Breast epithelium (tissue), 3 donors: ENCODE measurements around the gene DDX46.

ENCODE experiments used
- CTCF ChIP-seq, 3 donors: fragments of 450-650 bp; IDR thresholded peaks; one replicate each; pipeline ENCODE4 v1.5.1; 2016 to 2017; ENCODE audit warnings: antibody characterized with exemption in 3 of 3, mild to moderate bottlenecking in 3 of 3, moderate library complexity in 3 of 3
- POLR2A ChIP-seq: fragments of 450-650 bp; IDR thresholded peaks from one replicate; pipeline ENCODE4 v1.6.1; 2016; ENCODE audit warnings: antibody characterized with exemption, mild to moderate bottlenecking, moderate library complexity
- POLR2AphosphoS5 ChIP-seq, 3 donors: sonication (generic); formaldehyde crosslinking; IDR thresholded peaks; one replicate each; pipeline ENCODE4 v1.6.1; 2017; ENCODE audit warnings: antibody characterized with exemption in 3 of 3

DNA sequence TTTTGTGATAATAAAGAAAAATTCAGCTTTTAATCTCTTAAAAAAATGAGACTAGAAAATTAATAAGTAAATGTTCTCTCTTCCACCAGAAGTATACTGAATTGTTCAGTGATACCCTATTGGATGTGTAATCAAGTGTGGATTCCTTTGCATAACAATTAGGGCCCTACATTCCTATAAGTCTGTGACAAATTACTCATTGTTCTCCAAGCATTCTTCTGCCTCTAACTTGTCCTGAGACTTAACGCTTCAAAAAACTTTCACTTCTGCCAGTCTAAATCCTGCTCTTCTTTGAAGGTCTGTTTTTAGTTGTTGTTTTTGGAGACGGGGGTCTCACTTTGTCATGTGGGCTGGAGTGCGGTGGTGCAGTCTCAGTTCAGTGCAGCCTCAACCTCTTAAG, 9.2 kb upstream of the DDX46 start:
- TF ChIP-seq POLR2AphosphoS5 (IDR thresholded peaks at IDR 0.05) (no peak), POLR2A (no peak), CTCF (IDR thresholded peaks at IDR 0.05) (no peak)
